ENCODE results near the gene PTPN6.

Gene PTPN6

GRCh38 chr12:6979021-6979420 is 27.9 kb downstream of the PTPN6 start:
- Histone ChIP-seq H3F3A (ENCODE audit: low read depth) (no peaks in the 10 kb centered on the region; the same call in 1 of the 2 replicates), H3K9ac (ENCODE audit: low read depth, low read length, poor library complexity, severe bottlenecking) (no peak overlapping the region)

GRCh38 chr12:6979453-6979852 is 28.3 kb downstream of the PTPN6 start:
- H3F3A ChIP-seq (ENCODE audit: low read depth) = no peaks in the 10 kb centered on the region; the same call in 1 of the 2 replicates
- H4K20me1 ChIP-seq (ENCODE audit: insufficient read depth, low read length, poor library complexity, severe bottlenecking) = no peaks in the 10 kb centered on the region
- H3K4me2 ChIP-seq (ENCODE audit: low read depth, low read length, poor library complexity, severe bottlenecking) = no peak overlapping the region
- no peak overlapping the region for H3K9ac ChIP-seq (ENCODE audit: low read depth, low read length, poor library complexity, severe bottlenecking)
- no peaks in the 10 kb centered on the region for H3K4me1 ChIP-seq (ENCODE audit: insufficient read depth, low read length, poor library complexity, severe bottlenecking)
- H3K4me3 ChIP-seq (ENCODE audit: low read length, poor library complexity, severe bottlenecking) = no peak overlapping the region
- H3K36me3 ChIP-seq (ENCODE audit: insufficient read depth, low read length) = peaks cover 70% of the 10 kb centered on the region; the same call in 1 of the 2 replicates
- no peak overlapping the region for H2AFZ ChIP-seq (ENCODE audit: low read length)
- no peaks in the 10 kb centered on the region for H3K9me2 ChIP-seq (replicated peaks; ENCODE audit: low read depth, low read length)
- TF ChIP-seq CTCF (conservative IDR thresholded peaks at IDR 0.05; ENCODE audit: low read length) (no peak), EZH2phosphoT487 (IDR thresholded peaks at IDR 0.05; ENCODE audit: borderline replicate concordance) (no peak)
- H3K9me3 ChIP-seq (ENCODE audit: insufficient read depth, low read depth, low read length) = no peaks in the 10 kb centered on the region
- no peaks in the 10 kb centered on the region for H3K27me3 ChIP-seq (ENCODE audit: insufficient read depth, low read length, poor library complexity, severe bottlenecking)
- H3K79me2 ChIP-seq (ENCODE audit: insufficient read depth, low read length) = no peaks in the 10 kb centered on the region

More at GRCh38 chr12:6979021-6979420, 27.9 kb downstream of the PTPN6 start:
- no peak overlapping the region for H2AFZ ChIP-seq (ENCODE audit: low read length)
- H3K79me2 ChIP-seq (ENCODE audit: insufficient read depth, low read length) = no peaks in the 10 kb centered on the region
- no peaks in the 10 kb centered on the region for H4K20me1 ChIP-seq (ENCODE audit: insufficient read depth, low read length, poor library complexity, severe bottlenecking)
- H3K4me2 ChIP-seq (ENCODE audit: low read depth, low read length, poor library complexity, severe bottlenecking) = no peak overlapping the region
- no peaks in the 10 kb centered on the region for H3K9me3 ChIP-seq (ENCODE audit: insufficient read depth, low read depth, low read length)
- H3K9me2 ChIP-seq (replicated peaks; ENCODE audit: low read depth, low read length) = no peaks in the 10 kb centered on the region
- H3K4me3 ChIP-seq (ENCODE audit: low read length, poor library complexity, severe bottlenecking) = no peak overlapping the region
- H3K27me3 ChIP-seq (ENCODE audit: insufficient read depth, low read length, poor library complexity, severe bottlenecking) = no peaks in the 10 kb centered on the region
- no peaks in the 10 kb centered on the region for H3K4me1 ChIP-seq (ENCODE audit: insufficient read depth, low read length, poor library complexity, severe bottlenecking)
- peaks cover 73% of the 10 kb centered on the region; the same call in 1 of the 2 replicates for H3K36me3 ChIP-seq (ENCODE audit: insufficient read depth, low read length)
- TF ChIP-seq EZH2phosphoT487 (IDR thresholded peaks at IDR 0.05; ENCODE audit: borderline replicate concordance) = no peak
- TF ChIP-seq CTCF (conservative IDR thresholded peaks at IDR 0.05; ENCODE audit: low read length) = no peak

GRCh38 chr12:6980075-6980474 is 28.9 kb downstream of the PTPN6 start:
- H3K27me3 ChIP-seq (ENCODE audit: insufficient read depth, low read length, poor library complexity, severe bottlenecking) = no peaks in the 10 kb centered on the region
- H3K79me2 ChIP-seq (ENCODE audit: insufficient read depth, low read length) = no peaks in the 10 kb centered on the region
- H3K4me2 ChIP-seq (ENCODE audit: low read depth, low read length, poor library complexity, severe bottlenecking) = no peak overlapping the region
- no peak overlapping the region for H3K4me3 ChIP-seq (ENCODE audit: low read length, poor library complexity, severe bottlenecking)
- no peak overlapping the region for H2AFZ ChIP-seq (ENCODE audit: low read length)
- H3K9ac ChIP-seq (ENCODE audit: low read depth, low read length, poor library complexity, severe bottlenecking) = no peak overlapping the region
- no peaks in the 10 kb centered on the region for H4K20me1 ChIP-seq (ENCODE audit: insufficient read depth, low read length, poor library complexity, severe bottlenecking)
- H3K36me3 ChIP-seq (ENCODE audit: insufficient read depth, low read length) = peaks cover 64% of the 10 kb centered on the region; the same call in 1 of the 2 replicates
- H3K4me1 ChIP-seq (ENCODE audit: insufficient read depth, low read length, poor library complexity, severe bottlenecking) = no peaks in the 10 kb centered on the region
- no peak for TF ChIP-seq EZH2phosphoT487 (IDR thresholded peaks at IDR 0.05; ENCODE audit: borderline replicate concordance)
- no peak for TF ChIP-seq CTCF (conservative IDR thresholded peaks at IDR 0.05; ENCODE audit: low read length)
- H3F3A ChIP-seq (ENCODE audit: low read depth) = no peaks in the 10 kb centered on the region; the same call in 1 of the 2 replicates
- H3K9me2 ChIP-seq (replicated peaks; ENCODE audit: low read depth, low read length) = no peaks in the 10 kb centered on the region
- no peaks in the 10 kb centered on the region for H3K9me3 ChIP-seq (ENCODE audit: insufficient read depth, low read depth, low read length)

Data from Loucy (cell line).